Superior temporal gyrus (tissue), 1 donor: ENCODE results near the gene MED15.
"Not testable (repeated sequence)": the region's sequence is repeated elsewhere in the genome, so short reads cannot be mapped to it uniquely, and the experiment has no call there.

Experiments
- DNase-seq: peaks from one replicate; pipeline ENCODE4 v3.0.0-alpha.2; 2016; ENCODE audit errors: extremely low spot score

Gene MED15

GRCh38 chr22:20582520-20583361, 75.3 kb downstream of the MED15 start:
- DNase-seq, result no peak

GRCh38 chr22:20583471-20583922, 76.1 kb downstream of the MED15 start:
- DNase-seq, result no peak

- DNase-seq, result no peak
Observed at GRCh38 chr22:20584029-20584871, 76.8 kb downstream of the MED15 start.

GRCh38 chr22:20584872-20585638, 77.6 kb downstream of the MED15 start:
- no peak for DNase-seq

GRCh38 chr22:20585639-20586402, 78.4 kb downstream of the MED15 start:
- DNase-seq, result no peak

GRCh38 chr22:20586403-20586745, 79.0 kb downstream of the MED15 start:
- DNase-seq, result no peak

GRCh38 chr22:20587206-20587958, 80.0 kb downstream of the MED15 start:
- no peak for DNase-seq

GRCh38 chr22:20588092-20588842, 80.9 kb downstream of the MED15 start:
- no peak for DNase-seq

- no peak for DNase-seq
Observed at GRCh38 chr22:20588843-20589581, 81.6 kb downstream of the MED15 start.

GRCh38 chr22:20589614-20590476, 82.4 kb downstream of the MED15 start:
- no peak for DNase-seq

- no peak for DNase-seq
Observed at GRCh38 chr22:20590477-20591294, 83.3 kb downstream of the MED15 start.

GRCh38 chr22:20591295-20591645, 83.9 kb downstream of the MED15 start:
- DNase-seq, result no peak

GRCh38 chr22:20591660-20592310, 84.4 kb downstream of the MED15 start:
- DNase-seq, result no peak

- DNase-seq, result not testable (repeated sequence)
Observed at GRCh38 chr22:20594038-20594437, 86.6 kb downstream of the MED15 start.

GRCh38 chr22:20594486-20594885, 87.1 kb downstream of the MED15 start:
- DNase-seq, result not testable (repeated sequence)

- DNase-seq, result no peak
Observed at GRCh38 chr22:20595461-20595860, 88.1 kb downstream of the MED15 start.

GRCh38 chr22:20599117-20599516, 91.7 kb downstream of the MED15 start:
- DNase-seq, result no peak
